UCSD-AML1 (cell line): ENCODE results near the gene ZNF549.
A peak's percentile ranks its signal among the peaks of the same experiment; 100 is the strongest.
"Not testable (repeated sequence)": the region's sequence is repeated elsewhere in the genome, so short reads cannot be mapped to it uniquely, and the experiment has no call there.

Source experiments
- DNase-seq: peaks from one replicate; lab custom pipeline; 2025; ENCODE audit not compliant: unreplicated experiment; lab: John Stamatoyannopoulos, UW

ZNF549 gene

DNA sequence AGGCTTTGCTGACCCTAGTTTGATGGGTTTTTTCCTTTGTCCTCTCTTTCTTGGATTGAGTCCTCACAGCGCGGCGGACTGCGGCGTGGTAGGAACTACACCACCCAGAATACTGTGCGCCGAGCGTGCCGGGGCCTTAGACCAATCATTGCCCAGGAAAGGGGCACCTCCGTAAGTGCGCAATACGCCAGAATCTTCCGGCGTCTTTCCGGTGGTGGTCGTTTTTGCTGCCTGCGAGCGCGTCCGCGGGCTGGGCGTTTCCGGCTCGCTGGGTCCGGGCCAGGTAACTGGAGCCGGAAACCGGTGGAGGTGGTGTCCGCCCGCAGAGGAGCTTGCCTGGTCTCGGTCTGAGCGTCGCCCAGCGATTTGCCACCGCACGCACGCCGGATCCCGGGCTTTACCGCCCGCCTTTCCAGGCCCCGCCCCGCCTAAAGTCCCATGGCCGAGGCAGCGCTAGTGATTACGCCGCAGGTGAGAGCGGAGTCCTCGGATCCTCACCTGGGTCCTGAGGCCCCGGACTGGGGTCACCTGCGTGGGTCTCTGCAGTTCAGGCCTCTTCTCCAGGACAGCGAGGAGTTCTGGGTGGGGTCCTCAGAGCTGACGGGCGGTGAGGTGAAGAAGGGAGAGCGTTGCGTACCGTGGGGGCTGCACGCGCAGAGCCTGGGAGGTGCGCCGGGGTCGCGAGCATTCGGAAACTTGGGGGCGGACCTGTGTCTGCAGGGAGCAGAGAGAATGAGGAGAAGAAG is at the start of gene ZNF549:
Gene ZNF549, plus strand, starts transcription at position 221 of the 746 bp plus-strand sequence. Its CDS starts 218 bp downstream, at position 439.
- peak; percentile 86 for DNase-seq

DNA sequence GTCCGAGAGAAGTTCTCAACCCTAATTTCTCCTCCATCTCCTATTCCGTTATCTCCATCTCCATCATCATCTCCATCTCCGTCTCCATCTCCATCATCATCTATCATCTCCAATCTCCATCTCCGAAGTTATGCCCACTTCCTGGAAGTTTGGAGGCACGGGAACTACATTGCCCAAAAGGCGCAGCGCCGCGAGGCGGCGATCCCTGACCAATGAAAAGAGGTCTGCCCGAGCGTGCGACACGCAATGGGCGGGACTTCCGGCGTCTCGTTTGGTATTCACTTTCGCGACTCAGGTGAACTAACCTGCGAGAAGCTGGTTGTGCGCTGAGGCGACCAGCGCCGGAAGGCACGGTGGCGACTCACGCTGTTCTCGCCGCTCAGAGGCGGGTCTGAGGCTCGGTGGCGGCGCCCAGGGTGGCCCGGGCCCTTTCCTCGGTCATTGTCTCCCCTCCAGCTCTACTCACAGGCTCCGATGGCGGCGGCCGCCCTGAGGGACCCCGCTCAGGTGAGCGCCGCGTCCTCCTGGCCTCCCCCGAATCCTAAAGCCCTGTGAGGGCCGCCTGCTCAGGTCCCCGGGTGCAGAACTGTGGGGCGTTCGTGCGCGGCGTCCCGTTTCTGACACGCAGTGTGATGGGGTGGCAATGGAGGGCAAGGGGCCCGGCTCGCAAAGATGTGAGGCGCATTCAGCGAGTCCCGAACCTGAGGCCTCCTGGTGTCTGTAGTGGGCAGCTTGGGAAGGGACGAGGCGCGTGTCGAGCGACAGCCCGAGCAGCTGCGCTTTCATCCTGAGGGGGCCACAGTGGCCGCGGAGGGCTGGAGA is 39.5 kb upstream of the ZNF549 start, which contains the start of gene ZNF419:
Gene ZNF419, plus strand, starts transcription at position 274 of the 822 bp plus-strand sequence. Its CDS starts 201 bp downstream, at position 475.
- peak; percentile 86 for DNase-seq

DNA sequence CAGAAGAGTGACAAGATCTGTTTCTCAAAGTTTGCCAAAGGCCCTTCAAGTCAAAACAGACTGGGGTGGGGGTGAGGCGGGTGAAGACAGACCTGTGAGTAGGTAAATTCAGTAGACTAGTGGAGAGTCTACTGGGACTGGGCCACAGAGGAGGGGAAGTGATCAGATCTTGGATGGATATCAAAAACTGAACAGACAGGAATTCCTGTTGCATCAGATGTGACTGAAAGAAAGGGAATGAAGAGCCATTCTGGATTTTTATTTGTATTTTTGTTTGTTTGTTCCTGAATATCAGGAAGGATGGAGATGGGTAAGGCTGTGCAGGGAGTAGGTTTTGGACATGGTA is 38.9 kb upstream of the ZNF549 start:
- DNase-seq = not testable (repeated sequence)

DNA sequence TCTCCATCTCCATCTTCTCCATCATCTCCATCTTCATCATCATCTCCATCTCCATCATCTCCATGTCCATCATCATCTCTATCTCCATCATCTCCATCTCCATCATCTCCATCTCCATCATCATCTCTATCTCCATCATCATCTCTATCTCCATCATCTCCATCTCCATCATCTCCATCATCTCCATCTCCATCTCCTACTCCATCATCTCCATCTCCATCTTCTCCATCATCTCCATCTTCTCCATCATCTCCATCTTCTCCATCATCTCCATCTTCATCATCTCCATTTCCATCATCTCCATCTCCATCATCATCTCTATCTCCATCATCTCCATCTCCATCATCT is 27.9 kb upstream of the ZNF549 start:
- not testable (repeated sequence) for DNase-seq

DNA sequence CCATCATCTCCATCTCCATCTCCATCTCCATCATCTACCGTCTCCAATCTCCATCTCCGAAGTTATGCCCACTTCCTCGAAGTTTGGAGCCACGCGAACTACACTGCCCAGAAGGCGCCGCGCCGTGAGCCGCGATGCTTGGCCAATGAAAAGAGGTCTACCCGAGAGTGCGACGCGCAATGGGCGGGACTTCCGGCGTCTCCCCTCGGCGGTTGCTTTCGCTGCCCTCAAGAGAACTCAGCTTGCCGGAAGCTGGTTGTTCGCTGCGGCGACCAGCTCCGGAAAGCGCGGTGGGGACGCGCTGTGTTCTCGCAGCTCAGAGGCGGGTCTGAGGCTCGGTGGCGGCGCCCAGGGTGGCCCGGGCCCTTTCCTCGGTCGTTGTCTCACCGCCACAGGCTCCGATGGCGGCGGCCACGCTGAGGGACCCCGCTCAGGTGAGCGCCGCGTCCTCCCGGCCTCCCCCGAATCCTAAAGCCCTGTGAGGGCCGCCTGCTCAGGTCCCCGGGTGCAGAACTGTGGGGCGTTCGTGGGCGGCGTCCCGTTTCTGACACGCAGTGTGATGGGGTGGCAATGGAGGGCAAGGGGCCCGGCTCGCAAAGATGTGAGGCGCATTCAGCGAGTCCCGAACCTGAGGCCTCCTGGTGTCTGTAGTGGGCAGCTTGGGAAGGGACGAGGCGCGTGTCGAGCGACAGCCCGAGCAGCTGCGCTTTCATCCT is 27.3 kb upstream of the ZNF549 start, which contains the start of gene ZNF773:
Gene ZNF773, plus strand, starts transcription at position 259 of the 716 bp plus-strand sequence. Its CDS starts 143 bp downstream, at position 402.
- DNase-seq = peak; percentile 96

DNA sequence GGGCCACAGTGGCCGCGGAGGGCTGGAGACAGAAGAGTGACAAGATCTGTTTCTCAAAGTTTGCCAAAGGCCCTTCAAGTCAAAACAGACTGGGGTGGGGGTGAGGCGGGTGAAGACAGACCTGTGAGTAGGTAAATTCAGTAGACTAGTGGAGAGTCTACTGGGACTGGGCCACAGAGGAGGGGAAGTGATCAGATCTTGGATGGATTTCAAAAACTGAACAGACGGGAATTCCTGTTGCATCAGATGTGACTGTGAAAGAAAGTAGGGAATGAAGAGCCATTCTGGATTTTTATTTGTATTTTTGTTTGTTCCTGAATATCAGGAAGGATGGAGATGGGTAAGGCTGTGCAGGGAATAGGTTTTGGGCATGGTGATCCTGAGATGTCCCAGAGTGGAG is 26.8 kb upstream of the ZNF549 start:
- DNase-seq = not testable (repeated sequence)

DNA sequence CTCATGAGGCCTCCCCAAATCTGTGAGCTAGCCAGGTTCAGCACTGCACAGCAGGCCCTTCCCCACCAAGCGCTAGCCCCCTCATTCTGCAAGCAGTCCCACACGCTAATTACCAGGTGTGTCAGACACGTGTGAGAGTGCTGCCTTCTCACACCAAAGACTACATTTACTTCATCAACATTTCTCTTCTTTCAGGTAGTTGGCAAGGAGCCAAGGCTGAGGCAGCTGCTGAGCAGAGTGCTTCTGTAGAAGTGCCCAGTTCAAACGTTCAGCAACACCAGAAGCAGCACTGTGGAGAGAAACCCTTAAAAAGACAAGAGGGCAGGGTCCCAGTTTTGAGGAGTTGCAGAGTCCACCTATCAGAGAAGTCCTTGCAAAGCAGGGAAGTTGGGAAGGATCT is 21.0 kb upstream of the ZNF549 start:
- no peak for DNase-seq

DNA sequence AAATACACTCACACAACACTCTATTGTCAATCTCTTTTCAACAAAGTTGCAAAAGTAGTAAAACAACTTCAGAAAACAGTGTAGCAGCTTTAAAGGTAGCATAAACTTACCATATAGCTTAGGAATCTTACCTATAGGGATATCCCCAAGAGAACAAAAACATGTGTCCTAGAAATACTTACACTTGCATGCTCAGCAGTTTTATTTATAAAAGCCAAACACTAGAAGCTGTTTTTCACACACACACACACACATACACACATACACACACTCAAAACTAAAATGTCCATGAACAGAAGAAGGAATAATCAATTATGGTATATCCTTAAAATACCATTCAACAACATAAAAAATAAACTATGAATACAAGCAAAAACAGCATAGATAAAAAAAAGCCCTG is 15.7 kb upstream of the ZNF549 start:
- no peak for DNase-seq

DNA sequence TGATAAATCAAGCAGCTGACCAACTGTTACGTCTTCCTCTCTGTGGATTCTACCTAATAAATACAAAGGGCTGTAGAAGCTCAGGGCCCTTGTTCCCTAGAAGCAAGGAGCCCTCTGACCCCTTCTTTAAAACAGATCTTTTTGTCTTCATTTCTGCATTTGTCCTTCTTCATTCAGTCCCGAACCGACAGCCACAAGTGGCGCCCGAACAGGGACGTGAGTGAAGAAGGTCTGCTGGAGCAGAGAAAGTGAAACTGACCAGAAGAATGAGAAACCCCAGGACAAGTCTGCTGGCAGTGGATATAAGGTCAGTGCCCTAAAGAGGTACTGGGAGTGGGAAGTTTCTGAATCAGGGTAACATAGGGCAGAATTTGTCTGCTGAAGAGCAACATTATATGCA is 14.3 kb upstream of the ZNF549 start:
- no peak for DNase-seq

DNA sequence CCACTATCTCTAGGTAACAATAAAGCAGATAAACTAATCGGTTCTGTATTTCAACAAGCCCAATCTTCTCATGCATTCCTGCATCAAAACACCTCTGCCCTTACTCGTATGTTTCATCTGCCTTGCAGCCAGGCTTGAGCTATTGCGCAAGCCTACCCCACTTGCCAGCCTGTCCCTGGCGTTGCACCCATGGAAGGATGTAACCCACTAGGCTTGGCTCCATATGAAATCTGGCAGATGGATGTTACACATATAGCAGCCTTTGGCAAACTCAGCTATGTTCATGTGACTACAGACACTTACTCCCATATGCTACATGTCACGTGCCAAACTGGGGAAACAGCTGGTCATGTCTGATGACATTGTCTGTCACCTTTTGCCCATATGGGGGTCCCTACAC is 11.9 kb upstream of the ZNF549 start:
- DNase-seq = no peak

DNA sequence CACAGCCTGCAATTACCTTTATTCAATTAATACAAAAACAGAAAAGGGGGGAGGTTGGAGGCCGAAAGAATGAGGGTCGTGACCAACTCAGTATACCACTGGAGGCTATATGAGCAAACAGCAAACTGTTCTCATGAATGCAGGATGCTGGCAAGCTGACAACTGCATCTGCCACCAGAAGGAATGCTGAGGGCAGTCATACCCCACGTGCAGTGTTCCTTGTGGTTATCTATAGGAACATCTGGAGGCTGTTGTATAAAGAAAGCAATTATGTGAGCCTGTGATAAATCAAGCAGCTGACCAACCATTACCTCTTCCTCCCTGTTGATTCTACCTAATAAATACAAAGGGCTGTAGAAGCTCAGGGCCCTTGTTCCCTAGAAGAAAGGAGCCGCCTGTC is 9.1 kb upstream of the ZNF549 start:
- not testable (repeated sequence) for DNase-seq

DNA sequence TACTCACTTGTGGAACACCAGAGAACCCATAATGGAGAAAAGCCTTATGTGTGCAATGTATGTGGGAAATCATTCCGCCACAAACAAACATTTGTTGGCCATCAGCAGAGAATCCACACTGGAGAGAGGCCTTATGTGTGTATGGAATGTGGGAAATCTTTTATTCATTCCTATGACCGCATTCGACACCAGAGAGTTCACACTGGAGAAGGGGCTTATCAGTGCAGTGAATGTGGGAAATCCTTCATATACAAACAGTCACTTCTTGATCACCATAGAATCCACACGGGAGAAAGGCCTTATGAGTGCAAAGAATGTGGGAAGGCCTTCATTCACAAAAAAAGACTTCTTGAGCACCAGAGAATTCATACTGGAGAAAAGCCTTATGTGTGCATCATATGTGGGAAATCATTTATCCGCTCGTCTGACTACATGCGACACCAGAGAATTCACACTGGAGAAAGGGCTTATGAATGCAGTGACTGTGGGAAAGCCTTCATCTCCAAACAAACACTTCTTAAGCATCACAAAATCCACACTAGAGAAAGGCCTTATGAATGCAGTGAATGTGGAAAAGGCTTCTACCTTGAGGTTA is 10.9 kb downstream of the ZNF549 start:
- DNase-seq = no peak

DNA sequence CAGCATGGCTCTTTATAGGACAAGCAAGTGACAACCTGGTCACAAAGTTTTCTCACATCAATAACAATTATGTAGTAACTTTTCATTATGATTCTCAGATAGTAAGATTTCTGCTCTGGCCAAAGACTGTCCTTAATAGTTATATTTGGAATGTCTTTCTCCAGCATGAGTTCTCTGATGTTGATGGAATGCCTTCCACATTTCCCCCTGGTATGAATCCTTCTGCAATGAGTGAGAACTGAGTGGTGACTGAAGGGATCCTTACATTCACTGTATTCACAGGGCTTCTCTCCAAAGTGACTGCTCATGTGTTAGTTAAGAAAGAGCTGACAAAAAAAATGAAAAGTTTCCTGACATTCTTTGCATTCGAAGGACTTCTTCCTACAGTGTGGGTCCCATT is 19.4 kb downstream of the ZNF549 start:
- no peak for DNase-seq

DNA sequence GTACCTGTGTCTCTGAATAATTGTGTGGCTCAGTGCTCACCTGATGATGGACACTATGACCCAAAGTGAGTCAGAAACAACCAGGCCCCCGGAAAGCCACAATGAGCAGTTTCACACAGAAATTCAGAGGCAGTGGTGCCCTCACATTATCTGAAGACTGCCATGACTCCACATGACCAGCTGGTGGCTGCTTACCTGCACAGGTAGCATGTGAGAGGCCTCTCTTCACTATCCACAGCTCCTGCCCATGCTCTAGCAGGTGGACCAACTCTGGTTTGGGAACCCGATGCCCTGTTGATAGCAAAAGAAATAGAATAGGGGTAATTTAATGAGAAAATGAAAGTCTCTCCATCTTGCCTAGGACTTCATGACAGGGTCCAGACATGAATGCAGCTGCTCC is 25.3 kb downstream of the ZNF549 start:
- no peak for DNase-seq

DNA sequence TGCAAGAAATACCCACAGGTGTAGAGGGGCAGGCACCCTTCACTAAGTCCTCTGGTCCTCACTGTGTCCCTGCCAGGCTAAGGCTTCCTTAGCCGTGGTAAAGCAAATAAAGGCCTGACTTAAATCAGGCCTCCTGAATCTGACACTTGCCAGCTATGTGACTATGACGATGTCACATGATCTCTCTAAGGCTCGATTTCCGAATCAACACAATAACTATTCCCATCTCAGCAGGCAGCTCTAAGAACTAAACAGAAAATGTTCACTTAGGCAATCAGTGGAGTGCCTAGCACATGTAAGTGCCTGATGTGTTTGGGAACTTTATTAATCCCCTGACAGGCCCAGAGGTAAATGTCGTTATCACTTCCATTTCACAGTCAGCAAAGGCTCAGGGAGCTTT is 30.5 kb downstream of the ZNF549 start:
- DNase-seq = no peak

DNA sequence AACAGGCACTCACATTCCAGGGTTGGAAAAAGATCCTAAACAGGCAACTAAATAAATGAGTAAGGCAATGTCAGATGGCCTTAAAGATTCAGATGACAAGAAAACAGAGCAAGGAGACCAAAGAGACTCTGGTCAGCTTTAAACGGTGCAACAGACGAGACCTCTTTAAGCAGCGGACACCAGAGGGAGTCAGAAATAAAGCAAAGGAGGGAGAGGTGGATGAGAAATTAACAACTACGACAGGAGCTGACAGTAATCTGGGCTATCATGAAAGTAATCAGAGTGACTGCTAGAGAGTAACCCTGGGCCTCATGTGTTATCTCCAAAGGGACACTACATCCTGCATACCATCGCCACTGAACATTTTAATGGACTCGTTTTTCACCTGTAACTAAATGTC is 31.4 kb downstream of the ZNF549 start:
- DNase-seq = no peak

DNA sequence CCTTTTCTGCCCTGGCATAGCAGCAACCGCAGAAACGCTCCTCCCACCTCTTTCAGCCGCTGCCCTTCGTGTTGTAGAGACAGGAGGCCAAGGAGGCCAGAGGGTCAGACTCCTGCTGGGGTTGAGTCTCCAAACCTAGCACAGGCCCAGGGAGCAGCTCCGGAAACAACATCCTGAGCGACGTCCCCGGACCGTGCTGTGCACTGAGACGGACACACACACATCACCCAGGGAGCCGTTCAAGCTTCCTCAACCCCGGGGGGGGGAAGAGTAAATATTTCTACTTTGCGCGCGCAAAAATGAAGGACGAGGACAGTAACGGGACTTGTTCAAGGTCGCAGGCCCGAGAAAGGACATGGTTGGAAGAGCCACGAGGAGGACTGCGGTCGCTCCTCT is 31.9 kb downstream of the ZNF549 start:
- DNase-seq = peak; percentile 30

DNA sequence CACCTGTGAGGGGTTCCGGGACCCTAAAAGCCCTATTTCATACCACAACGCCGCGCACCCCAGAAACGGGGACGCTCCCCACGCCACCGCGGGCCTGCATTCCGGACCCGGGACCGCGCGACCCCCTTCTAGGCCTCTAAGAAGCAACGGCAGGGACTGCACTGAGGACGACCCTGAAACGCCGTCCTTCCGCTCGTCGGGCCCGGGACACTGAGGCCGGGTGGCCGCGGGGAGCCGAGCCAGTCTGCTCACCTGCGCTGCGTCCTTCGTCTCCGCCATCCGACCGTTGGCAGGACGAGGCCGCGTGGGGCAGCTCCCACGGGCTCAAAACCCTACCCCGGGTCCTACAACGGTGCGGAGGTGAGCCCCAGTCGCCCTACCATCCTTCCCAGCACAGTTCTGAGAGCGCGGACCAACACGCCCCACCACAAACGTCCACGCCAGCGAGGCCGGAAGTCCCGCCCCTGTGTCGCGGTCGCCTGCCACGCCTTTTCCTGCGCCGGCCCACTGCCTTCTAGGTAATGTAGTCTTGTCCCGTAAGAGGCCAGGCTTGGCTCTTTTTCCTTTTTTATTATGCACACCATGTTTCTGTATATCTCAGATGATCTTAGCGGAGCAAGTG is 32.4 kb downstream of the ZNF549 start, which contains the start of gene ZNF550:
Gene ZNF550, minus strand, starts transcription at position 460 of the 622 bp plus-strand sequence. Its CDS starts 181 bp downstream, at position 279.
- DNase-seq = peak; percentile 85

DNA sequence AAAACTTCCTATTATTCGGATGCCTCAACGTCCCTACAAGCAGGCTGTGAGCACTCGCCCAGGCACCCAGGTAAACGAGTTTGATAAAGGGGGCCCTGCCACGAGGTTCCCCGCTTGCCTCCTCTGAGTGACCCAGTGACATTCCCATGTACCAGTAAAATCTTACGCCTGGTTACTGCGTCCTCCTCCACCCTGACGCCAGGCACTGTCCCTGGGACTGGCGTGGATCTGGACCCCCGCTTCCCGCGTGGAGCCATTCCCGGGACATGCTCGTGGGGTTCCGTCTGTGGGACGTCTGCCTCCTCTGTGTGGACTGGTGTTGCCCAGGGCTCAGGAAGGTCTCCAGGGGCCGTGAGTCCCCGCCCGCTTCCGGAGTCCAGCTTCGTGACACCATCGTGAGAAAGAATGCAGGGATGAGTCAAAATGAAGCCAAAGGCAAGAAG is 32.9 kb downstream of the ZNF549 start:
- no peak for DNase-seq

DNA sequence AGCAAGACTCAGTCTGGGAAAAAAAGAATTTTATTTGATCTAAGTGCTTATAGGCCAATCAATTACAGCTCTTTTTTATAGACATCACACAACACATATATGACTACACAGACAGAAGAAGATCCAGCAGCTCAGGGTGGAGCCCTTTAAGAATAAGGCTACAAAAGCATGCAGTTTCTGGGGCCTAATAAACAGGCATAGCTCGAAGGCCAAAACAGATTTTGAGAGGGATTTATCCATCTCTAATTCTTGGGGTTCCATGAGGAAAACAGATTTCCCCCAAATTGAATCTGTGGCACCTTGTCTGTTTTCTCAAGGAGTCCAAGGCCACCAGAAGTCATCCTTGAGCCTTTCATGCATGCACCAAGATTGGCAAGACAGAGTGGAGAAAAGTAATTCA is 36.4 kb downstream of the ZNF549 start:
- no peak for DNase-seq
